ENCODE measurements around the gene UBN1.
A peak's percentile ranks its signal among the peaks of the same experiment; 100 is the strongest.

Gene UBN1

GRCh38 chr16:4859900-4860255 is 12.6 kb downstream of the UBN1 start:
- DNase-seq (ENCODE audit: low spot score): no peak

- DNase-seq (ENCODE audit: low spot score): no peak
Measured at GRCh38 chr16:4860727-4861342, 13.6 kb downstream of the UBN1 start.

- DNase-seq (ENCODE audit: low spot score): no peak
Measured at GRCh38 chr16:4862639-4863038, 15.4 kb downstream of the UBN1 start.

GRCh38 chr16:4864728-4865127 is 17.4 kb downstream of the UBN1 start:
- no peak for DNase-seq (ENCODE audit: low spot score)

GRCh38 chr16:4865231-4865860 is 18.1 kb downstream of the UBN1 start:
- DNase-seq (ENCODE audit: low spot score): no peak

GRCh38 chr16:4866586-4866985 is 19.3 kb downstream of the UBN1 start:
- no peak for DNase-seq (ENCODE audit: low spot score)

GRCh38 chr16:4868026-4868425 is 20.7 kb downstream of the UBN1 start:
- DNase-seq (ENCODE audit: low spot score): no peak

GRCh38 chr16:4868535-4868934 is 21.3 kb downstream of the UBN1 start:
- no peak for DNase-seq (ENCODE audit: low spot score)

- DNase-seq (ENCODE audit: low spot score): no peak
Measured at GRCh38 chr16:4869147-4869805, 22.0 kb downstream of the UBN1 start.

GRCh38 chr16:4870138-4870671 is 22.9 kb downstream of the UBN1 start:
- DNase-seq (ENCODE audit: low spot score): peak; percentile 25

- DNase-seq (ENCODE audit: low spot score): no peak
Measured at GRCh38 chr16:4871071-4871470, 23.8 kb downstream of the UBN1 start.

GRCh38 chr16:4873091-4873490 is 25.8 kb downstream of the UBN1 start:
- no peak for DNase-seq (ENCODE audit: low spot score)

- no peak for DNase-seq (ENCODE audit: low spot score)
Measured at GRCh38 chr16:4874666-4875065, 27.4 kb downstream of the UBN1 start.

GRCh38 chr16:4876646-4877379 is 29.5 kb downstream of the UBN1 start:
- DNase-seq (ENCODE audit: low spot score): no peak

- no peak for DNase-seq (ENCODE audit: low spot score)
Measured at GRCh38 chr16:4877380-4877685, 30.1 kb downstream of the UBN1 start.

GRCh38 chr16:4879049-4879448 is 31.8 kb downstream of the UBN1 start:
- no peak for DNase-seq (ENCODE audit: low spot score)

GRCh38 chr16:4880006-4880580 is 32.8 kb downstream of the UBN1 start:
- no peak for DNase-seq (ENCODE audit: low spot score)

GRCh38 chr16:4882000-4882632 is 34.8 kb downstream of the UBN1 start:
- DNase-seq (ENCODE audit: low spot score): no peak

- no peak for DNase-seq (ENCODE audit: low spot score)
Measured at GRCh38 chr16:4882633-4883285, 35.5 kb downstream of the UBN1 start.

- no peak for DNase-seq (ENCODE audit: low spot score)
Measured at GRCh38 chr16:4883501-4883900, 36.2 kb downstream of the UBN1 start.

GRCh38 chr16:4884209-4884608 is 36.9 kb downstream of the UBN1 start:
- no peak for DNase-seq (ENCODE audit: low spot score)
